GM12874 (cell line): Measurements from ENCODE around the gene ZNF776.

Experiments
- CTCF ChIP-seq: IDR thresholded peaks from 2 replicates; pipeline ENCODE4 v1.5.1; 2011; ENCODE audit warnings: low read depth, mild to moderate bottlenecking, control low read depth, low read length, moderate library complexity; ENCODE audit not compliant: insufficient read depth

ZNF776 gene

GRCh38 chr19:57779220-57779845 is 32.7 kb downstream of the ZNF776 start:
- TF ChIP-seq CTCF = no peak

GRCh38 chr19:57786286-57786685 is 39.7 kb downstream of the ZNF776 start:
- no peak for TF ChIP-seq CTCF

GRCh38 chr19:57786906-57787305 is 40.3 kb downstream of the ZNF776 start:
- no peak for TF ChIP-seq CTCF

- no peak for TF ChIP-seq CTCF
Measured at GRCh38 chr19:57788114-57788692, 41.6 kb downstream of the ZNF776 start.

GRCh38 chr19:57789288-57789687 is 42.7 kb downstream of the ZNF776 start:
- TF ChIP-seq CTCF = no peak

- no peak for TF ChIP-seq CTCF
Measured at GRCh38 chr19:57800696-57801095, 54.1 kb downstream of the ZNF776 start.

- no peak for TF ChIP-seq CTCF
Measured at GRCh38 chr19:57802269-57802668, 55.7 kb downstream of the ZNF776 start.
